Measurements from ENCODE around the gene A1BG. TPM values are rescaled to one million over a fixed set of nuclear protein-coding genes. Genes with fewer than 3 reads are reported as not detected.

The A1BG gene
- total RNA-seq, 1 donor: 1.3 TPM

GRCh38 chr19:58385891-58386575 lies 32.7 kb upstream of the A1BG start:
- no peak for TF ChIP-seq CTCF (IDR thresholded peaks at IDR 0.05; ENCODE audit: insufficient read depth, low read depth, low read length)
- DNase-seq (ENCODE audit: low read depth): no peak
- H3K4me3 ChIP-seq (ENCODE audit: low read depth, low read length): peak overlapping the region; percentile 84

GRCh38 chr19:58385313-58385890 lies 32.1 kb upstream of the A1BG start:
- H3K4me3 ChIP-seq (ENCODE audit: low read depth, low read length): peak overlapping the region; percentile 84
- no peak for TF ChIP-seq CTCF (IDR thresholded peaks at IDR 0.05; ENCODE audit: insufficient read depth, low read depth, low read length)
- DNase-seq (ENCODE audit: low read depth): no peak

DNA sequence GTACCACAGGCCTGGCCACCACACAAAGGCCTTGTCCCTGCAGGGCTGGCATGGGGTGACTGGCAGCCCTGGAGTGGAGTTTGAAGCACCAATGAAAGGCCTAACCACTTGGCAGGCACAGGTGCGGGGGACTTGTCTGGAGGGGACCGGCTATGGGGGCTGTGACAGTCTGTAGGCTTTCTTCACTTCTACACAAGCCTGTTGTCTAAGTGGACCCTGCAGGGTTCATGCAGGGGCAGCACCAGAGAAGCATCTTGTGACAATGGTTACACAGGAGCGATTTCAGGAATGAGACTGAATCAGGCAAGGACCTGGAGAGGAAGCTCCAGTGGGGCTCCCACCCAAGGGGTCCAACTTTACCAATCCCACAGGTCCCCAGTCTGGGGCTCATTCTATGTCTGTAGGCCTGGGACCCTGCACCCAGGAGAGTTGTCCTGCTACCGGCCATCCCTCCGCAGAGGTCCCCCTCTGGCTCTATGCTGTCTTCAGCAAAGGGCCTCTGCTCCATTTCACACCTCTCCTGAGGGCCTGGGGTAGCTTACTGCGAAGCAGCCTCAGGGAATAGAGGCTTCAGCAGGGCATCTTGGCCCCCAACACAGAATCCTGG lies 29.8 kb upstream of the A1BG start:
- TF ChIP-seq CTCF (IDR thresholded peaks at IDR 0.05; ENCODE audit: insufficient read depth, low read depth, low read length): no peak
- H3K4me3 ChIP-seq (ENCODE audit: low read depth, low read length): no peak overlapping the region
- DNase-seq (ENCODE audit: low read depth): no peak

DNA sequence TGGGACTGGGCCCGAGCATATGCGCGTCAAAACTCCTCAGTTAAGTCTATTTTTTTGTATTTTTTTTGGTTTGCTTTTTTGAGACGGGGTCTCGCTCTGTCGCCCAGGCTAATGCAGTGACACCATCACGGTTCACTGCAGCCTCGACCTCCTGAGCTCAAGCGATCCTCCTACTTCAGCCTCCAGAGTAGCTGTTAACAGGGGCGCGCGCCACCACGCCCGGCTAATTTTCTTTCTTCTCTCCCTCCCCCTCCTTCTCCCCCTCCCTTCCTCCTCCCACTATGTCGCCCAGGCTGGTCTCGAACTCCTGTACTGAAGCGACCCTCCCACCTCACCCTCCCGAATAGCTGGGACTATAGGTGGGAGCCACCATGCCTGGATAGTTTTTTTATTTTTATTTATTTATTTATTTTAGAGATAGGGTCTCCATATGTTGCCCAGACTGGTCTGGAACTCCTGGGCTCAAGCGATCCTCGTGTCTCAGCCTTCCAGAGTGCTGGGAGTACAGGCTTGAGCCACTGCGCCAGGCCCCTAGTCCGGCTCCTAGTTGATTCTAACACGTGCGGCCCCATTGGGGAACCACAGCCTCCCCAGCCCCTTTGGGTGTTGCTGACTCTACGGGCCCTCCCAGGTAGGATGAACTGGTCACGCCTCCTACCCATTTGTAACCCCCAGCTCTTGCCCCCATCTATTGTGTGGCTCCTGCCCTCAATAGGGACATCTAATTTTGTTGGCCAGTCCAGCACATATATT lies 28.3 kb upstream of the A1BG start:
- no peak for TF ChIP-seq CTCF (IDR thresholded peaks at IDR 0.05; ENCODE audit: insufficient read depth, low read depth, low read length)
- DNase-seq (ENCODE audit: low read depth): no peak
- peak overlapping the region; percentile 84 for H3K4me3 ChIP-seq (ENCODE audit: low read depth, low read length)

- peak; percentile 100 for DNase-seq (ENCODE audit: low read depth)
- no peak for TF ChIP-seq CTCF (IDR thresholded peaks at IDR 0.05; ENCODE audit: insufficient read depth, low read depth, low read length)
- peak within 1 kb of the TSS; percentile 84 for H3K4me3 ChIP-seq (ENCODE audit: low read depth, low read length)
Measured at GRCh38 chr19:58380662-58381459, 27.6 kb upstream of the A1BG start, which contains the start of gene ZNF837. Gene ZNF837 (minus strand): TSS chr19:58381030. CDS start chr19:58369332, 11,698 bp downstream.

DNA sequence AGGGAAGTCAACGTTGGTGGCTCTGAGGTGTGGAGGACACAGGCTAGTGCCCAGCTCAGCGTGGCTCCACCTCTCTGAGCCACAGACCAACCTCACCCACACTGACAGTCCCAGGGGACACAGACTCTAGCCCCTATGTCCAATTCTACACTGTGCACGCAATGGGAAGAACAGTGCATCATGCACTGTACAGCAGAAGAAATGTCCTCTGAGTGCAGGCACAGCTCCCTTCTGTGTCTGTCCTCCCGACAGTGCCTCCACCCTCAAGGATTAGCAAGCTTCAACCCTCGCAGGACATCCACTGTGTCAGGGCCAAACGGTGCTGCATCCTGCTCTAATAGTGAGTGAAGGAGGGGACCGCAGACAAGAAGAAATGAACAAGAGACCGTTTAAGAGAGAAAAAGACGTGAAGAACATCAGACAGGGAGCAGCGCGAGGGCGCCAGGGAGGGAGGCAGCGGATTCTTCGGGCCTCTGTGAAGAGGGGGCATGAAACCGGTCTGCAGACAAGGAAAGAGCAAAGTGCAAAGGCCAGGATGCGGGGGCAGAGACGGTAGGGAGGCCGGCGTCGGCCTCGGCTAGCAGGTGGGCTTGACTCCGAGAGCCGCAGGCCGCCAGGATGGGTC lies 26.9 kb upstream of the A1BG start:
- H3K4me3 ChIP-seq (ENCODE audit: low read depth, low read length): peak overlapping the region; percentile 84
- no peak for DNase-seq (ENCODE audit: low read depth)
- TF ChIP-seq CTCF (IDR thresholded peaks at IDR 0.05; ENCODE audit: insufficient read depth, low read depth, low read length): no peak
